Skeletal muscle tissue (tissue), 4 donors: ENCODE measurements around the gene SLC35B4. TPM values are rescaled to one million over a fixed set of nuclear protein-coding genes. Genes with fewer than 3 reads are reported as not detected.
A peak's percentile ranks its signal among the peaks of the same experiment; 100 is the strongest.

Experiments
- H3K27ac ChIP-seq: one replicate; pipeline ENCODE4 v1.7.0; 2013; ENCODE audit warnings: mild to moderate bottlenecking, low read depth, low read length, inconsistent platforms
- H3K27me3 ChIP-seq, 3 donors: one replicate each; pipeline ENCODE4 v1.7.0; 2013; ENCODE audit warnings: low read length in 3 of 3; ENCODE audit not compliant: control insufficient read depth in 3 of 3, insufficient read depth in 3 of 3
- H3K36me3 ChIP-seq, 3 donors: one replicate each; pipeline ENCODE4 v1.7.0; 2013; ENCODE audit warnings: low read length in 3 of 3; ENCODE audit not compliant: control insufficient read depth in 3 of 3, insufficient read depth in 3 of 3
- H3K4me1 ChIP-seq, 3 donors: one replicate each; pipeline ENCODE4 v1.7.0; 2013; ENCODE audit warnings: low read length in 3 of 3, mild to moderate bottlenecking in 3 of 3; ENCODE audit not compliant: control insufficient read depth in 3 of 3, insufficient read depth in 3 of 3
- H3K4me3 ChIP-seq, 3 donors: one replicate each; pipeline ENCODE4 v1.7.0; 2013; ENCODE audit warnings: low read length in 3 of 3
- H3K9ac ChIP-seq, 3 donors: one replicate each; pipeline ENCODE4 v1.7.0; 2013; ENCODE audit warnings: low read length in 3 of 3, mild to moderate bottlenecking in 3 of 3, moderate library complexity in 2 of 3, low read depth in 1 of 3
- H3K9me3 ChIP-seq, 3 donors: one replicate each; pipeline ENCODE4 v1.7.0; 2013; ENCODE audit warnings: low read length in 3 of 3; ENCODE audit not compliant: control insufficient read depth in 3 of 3
- total RNA-seq: library from RNA; depleted of rRNA; stranded (reverse); fragments of >200 nt; gene quantifications from one replicate; pipeline ENCODE4 v1.2.3, GENCODE V29; 2014
- donor health status: Osteomylitis.

Gene SLC35B4
- 6.8 TPM for total RNA-seq

DNA sequence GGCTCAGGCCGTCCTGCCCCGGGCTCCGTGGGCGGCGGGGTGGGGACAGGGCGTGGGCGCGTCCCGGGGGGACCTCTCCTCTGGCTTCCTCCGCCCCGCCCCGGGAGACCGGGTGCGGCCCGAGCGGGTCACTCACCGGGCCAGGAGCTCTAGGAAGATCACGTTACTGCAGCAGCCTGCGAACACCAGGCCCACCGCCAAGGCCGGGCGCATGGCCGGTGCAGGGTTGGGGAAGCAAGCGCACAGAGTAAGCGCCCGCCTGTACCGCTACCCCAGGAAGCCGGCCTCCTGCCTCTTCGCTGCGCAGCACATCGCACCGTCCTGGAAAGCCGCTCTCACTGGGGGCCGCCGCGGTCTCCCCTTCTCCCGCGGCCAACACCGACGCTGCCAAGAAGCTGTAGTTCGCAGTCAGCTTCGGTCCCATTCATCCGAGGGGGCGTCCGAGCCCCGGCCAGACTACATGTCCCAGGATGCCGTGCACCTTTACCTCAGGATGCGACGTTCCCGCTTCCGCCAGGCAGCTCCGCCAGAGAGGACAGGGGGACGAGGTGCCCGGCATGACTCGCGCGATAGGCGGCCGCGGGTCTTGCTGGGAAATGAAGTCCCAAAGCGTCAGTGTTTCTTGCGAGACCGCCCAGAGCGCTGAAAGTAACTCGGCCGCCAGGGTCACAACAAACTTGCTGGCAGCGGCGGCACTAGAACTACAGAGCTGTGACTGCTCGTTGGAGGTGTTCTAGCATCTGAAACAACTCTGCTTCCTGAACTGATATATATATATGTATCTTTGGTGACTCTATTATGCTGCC, at the start of gene SLC35B4:
TSS of gene SLC35B4 (minus strand) at position 392 of the 806 bp plus-strand sequence. CDS start at position 213, 179 bp downstream.
- H3K27ac ChIP-seq, result peak within 1 kb of the TSS; percentile 85
- H3K27me3 ChIP-seq, result no peaks in the 10 kb centered on the region
- peak within 1 kb of the TSS; percentile 79 to 91 (median 89) for H3K9ac ChIP-seq
- H3K36me3 ChIP-seq, result no peaks in the 10 kb centered on the region
- no peaks in the 10 kb centered on the region for H3K9me3 ChIP-seq
- H3K4me1 ChIP-seq, result peaks cover 2 to 13% (median 5%) of the 10 kb centered on the region in 3 donors
- H3K4me3 ChIP-seq, result peak within 1 kb of the TSS; percentile 73 to 93 (median 91)

DNA sequence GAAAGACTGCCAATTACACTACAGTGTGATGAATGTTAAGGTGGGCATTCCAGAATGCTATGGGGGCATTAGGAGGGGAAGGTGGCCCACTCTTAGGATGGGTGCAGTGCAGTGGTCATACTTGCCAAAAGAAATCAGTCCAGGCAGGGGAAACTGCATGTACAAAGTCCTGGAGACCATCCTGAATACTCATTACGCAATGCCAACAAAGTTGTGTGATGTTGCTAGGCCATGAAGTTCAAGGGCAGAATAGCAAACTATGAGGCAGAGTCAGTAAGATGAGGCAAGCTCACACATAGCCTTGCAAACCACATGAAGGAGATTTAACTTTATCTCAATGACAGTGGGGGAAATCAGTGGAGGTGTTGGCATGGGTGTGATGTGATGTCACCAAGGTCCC, 49.8 kb upstream of the SLC35B4 start:
- Histone ChIP-seq H3K27ac (no peak overlapping the region), H3K27me3 (peaks cover 0 to 4% (median 2%) of the 10 kb centered on the region in 3 donors), H3K4me3 (no peak overlapping the region), H3K9ac (no peak overlapping the region), H3K4me1 (peaks cover 0 to 4% (median 3%) of the 10 kb centered on the region in 3 donors), H3K9me3 (no peaks in the 10 kb centered on the region), H3K36me3 (no peaks in the 10 kb centered on the region)

DNA sequence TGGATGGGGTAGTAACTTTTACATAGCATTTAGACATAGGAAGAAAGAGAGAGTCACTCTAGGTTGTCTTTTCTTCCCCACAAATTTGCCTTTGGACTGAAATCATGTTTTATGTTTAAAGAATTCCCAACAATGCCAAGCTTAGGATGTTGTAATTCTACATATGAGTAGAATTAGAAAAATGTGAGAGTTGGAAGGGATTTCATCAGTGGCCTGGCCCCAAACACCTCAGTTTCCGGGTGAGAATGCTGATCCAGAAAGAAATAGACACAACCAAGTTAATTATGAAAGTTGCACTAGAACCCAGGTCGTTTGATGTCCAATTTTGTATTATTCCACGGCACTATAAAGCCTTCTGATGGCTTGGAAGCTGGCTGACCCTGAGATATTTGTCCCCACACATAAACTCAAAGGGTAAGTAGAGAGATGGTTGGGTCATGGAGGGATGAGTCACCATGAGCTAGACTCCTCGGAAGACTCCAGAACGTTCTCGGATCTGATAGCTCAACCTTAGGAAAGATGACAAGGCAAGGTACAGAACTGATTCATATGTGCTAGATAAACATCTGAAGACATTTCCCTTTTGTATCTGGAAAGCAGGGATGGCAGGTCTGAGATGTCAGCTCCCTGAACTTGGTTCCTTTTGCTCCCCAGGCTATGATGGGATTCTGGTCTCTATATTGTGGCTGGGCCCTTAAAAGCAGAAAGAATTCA, 48.8 kb upstream of the SLC35B4 start:
- H3K9me3 ChIP-seq, result no peaks in the 10 kb centered on the region
- no peak overlapping the region for H3K4me3 ChIP-seq
- no peaks in the 10 kb centered on the region for H3K36me3 ChIP-seq
- no peak overlapping the region for H3K27ac ChIP-seq
- peaks cover 0 to 4% (median 2%) of the 10 kb centered on the region in 3 donors for H3K27me3 ChIP-seq
- peaks cover 0 to 4% (median 3%) of the 10 kb centered on the region in 3 donors for H3K4me1 ChIP-seq
- no peak overlapping the region for H3K9ac ChIP-seq

DNA sequence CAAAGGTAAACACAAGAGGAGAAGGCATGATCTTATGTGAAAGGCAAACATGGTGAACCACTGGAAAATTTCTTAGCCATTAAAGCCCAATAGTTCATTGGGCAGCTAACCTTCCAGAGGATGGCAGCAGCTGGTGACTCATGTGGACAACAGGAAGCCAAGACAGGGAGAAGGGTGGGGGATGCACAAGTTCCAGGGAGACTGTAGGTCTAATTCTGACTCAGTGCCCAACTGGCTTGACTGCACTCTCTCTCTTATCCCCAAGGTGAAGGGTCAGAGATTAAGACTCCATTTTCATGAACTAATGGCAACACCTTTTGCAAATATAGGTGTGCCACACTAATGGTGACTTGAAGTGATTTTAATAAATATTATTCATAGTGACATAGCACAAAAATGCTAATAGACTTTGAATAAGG, 47.9 kb upstream of the SLC35B4 start:
- Histone ChIP-seq H3K9me3 (no peaks in the 10 kb centered on the region), H3K36me3 (no peaks in the 10 kb centered on the region), H3K27ac (no peak overlapping the region), H3K9ac (no peak overlapping the region), H3K27me3 (peaks cover 0 to 6% (median 4%) of the 10 kb centered on the region in 3 donors), H3K4me1 (peaks cover 0 to 4% (median 3%) of the 10 kb centered on the region in 3 donors), H3K4me3 (no peak overlapping the region)

DNA sequence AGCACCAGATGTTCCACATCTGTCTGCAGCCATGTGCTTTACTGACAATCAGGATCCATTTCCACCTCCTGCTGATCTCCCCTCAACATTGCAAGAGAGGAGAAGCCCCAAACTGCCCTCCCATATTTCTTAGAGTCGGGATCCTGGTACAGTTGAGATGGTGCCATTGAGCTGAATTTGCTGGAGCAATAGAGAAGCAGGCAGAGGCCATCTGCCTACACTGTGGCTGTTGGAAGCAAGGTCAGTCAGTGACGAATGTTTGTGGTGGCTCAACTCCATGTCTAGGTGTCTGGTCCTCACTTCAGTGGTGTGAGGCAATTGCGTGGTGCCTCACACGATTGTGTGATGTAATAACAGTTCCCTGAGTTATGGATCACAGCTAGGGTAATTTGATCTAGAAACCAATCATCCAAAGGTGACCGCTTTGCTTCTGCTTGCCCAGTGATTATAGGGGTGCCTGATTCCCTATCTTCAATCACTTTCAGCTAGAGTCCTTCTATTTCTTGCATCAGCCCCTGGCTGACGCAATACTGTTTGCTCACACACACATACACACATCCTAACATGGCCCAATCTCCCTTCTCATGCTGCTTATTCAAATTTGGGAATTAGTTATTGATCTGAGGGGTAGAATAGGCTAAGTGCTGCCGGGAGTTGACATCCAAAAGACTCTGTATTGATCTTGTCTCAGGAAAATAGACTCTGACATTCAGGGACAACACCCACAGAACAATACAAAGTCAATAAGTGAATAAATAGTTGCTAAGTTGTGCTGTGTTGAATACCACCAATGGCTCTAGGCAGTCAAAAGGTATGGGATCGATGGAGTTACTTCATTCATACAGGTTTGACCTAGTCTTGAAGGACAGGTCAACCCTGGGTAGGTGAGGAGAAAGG, 46.1 kb upstream of the SLC35B4 start:
- Histone ChIP-seq H3K4me1 (no peaks in the 10 kb centered on the region), H3K27me3 (peaks cover 0 to 6% (median 4%) of the 10 kb centered on the region in 3 donors), H3K36me3 (no peaks in the 10 kb centered on the region), H3K9ac (no peak overlapping the region), H3K9me3 (no peaks in the 10 kb centered on the region), H3K27ac (no peak overlapping the region), H3K4me3 (no peak overlapping the region)

DNA sequence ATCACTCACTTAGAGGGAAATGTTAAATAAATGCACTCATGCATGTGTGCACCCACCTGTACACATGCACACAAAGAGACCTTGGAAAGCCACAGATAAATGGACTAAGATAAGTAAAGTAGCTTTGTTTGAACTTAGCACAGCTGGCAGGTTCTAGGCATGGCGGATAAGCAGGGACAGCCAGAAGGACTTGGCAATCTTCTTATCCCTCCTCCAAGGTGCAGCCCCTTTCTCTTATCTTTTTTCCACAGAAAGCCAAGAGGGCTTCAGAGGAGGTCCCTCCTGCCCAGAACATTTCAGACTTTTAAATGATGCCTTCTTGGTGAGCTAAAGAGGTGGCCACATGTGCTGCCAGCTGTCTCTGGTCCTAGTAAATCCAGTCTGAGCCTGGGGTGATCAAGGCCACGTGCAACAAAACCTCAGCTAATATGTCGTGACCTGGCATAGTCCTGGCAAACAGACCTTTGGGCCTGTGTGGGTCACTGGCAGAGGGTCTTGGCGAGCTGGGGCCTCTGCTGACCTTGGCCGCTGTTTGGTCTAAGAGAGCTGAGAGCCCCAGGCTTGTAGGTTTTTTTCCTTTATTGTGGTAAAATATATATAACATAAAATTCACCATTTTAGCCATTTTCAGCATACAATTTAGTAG, 43.2 kb upstream of the SLC35B4 start:
- Histone ChIP-seq H3K27ac (no peak overlapping the region), H3K27me3 (peaks cover 0 to 6% (median 4%) of the 10 kb centered on the region in 3 donors), H3K4me1 (no peaks in the 10 kb centered on the region), H3K36me3 (no peaks in the 10 kb centered on the region), H3K9ac (no peak overlapping the region), H3K9me3 (no peaks in the 10 kb centered on the region), H3K4me3 (no peak overlapping the region)

DNA sequence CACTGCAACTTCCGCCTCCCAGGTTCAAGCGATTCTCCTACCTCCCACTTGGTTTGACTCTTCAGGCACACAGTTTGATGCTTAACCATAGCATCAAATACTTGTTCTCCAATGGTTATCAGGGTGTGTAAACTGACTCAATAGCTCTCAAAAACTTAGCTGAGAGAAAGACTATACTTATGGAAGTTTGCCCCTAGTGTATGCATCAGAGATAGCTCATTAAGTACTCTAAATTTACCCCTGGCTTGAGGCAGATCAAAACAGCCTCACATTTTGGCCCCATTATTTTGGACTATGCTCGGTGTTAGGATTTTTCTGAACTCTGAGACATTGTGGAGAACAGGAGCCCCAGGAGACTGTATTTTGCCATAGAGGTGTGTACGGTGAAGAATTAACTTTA, 40.8 kb upstream of the SLC35B4 start:
- H3K9me3 ChIP-seq, result no peaks in the 10 kb centered on the region
- no peak overlapping the region for H3K4me3 ChIP-seq
- no peaks in the 10 kb centered on the region for H3K36me3 ChIP-seq
- no peaks in the 10 kb centered on the region for H3K4me1 ChIP-seq
- H3K27me3 ChIP-seq, result peaks cover 0 to 4% (median 2%) of the 10 kb centered on the region in 3 donors
- H3K27ac ChIP-seq, result no peak overlapping the region
- H3K9ac ChIP-seq, result no peak overlapping the region

GRCh38 chr7:134356421-134356936, 39.7 kb upstream of the SLC35B4 start:
- Histone ChIP-seq H3K36me3 (no peaks in the 10 kb centered on the region), H3K27me3 (peaks cover 0 to 4% (median 0%) of the 10 kb centered on the region in 3 donors), H3K4me1 (no peaks in the 10 kb centered on the region), H3K9me3 (no peaks in the 10 kb centered on the region), H3K27ac (no peak overlapping the region), H3K4me3 (no peak overlapping the region), H3K9ac (no peak overlapping the region)

DNA sequence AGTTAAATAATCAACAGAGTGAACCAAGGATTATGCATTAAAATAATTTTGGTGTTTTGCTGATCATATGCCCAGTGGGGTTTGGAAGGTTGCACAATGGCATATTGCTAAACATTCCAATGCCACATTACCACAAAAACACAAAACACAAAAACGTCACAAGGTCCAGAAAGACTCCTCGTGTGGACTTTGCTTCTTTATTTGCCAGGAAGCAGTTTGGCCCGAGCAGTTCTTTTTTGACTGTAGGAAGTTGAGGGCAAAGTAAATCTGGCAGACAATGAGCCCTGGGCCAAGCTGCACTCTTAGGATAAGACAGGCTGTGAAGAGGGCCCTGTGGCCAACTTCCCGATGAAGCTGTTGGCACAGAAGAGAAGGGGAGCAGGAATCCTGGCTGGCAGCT, 39.2 kb upstream of the SLC35B4 start:
- H3K27me3 ChIP-seq, result peaks cover 0 to 4% (median 0%) of the 10 kb centered on the region in 3 donors
- no peaks in the 10 kb centered on the region for H3K9me3 ChIP-seq
- no peak overlapping the region for H3K27ac ChIP-seq
- H3K9ac ChIP-seq, result no peak overlapping the region
- no peaks in the 10 kb centered on the region for H3K4me1 ChIP-seq
- no peak overlapping the region for H3K4me3 ChIP-seq
- H3K36me3 ChIP-seq, result no peaks in the 10 kb centered on the region
